SH-SY5Y (cell line): Measurements from ENCODE around the gene ZMYM4.

ENCODE experiments used
- GATA2 ChIP-seq: IDR thresholded peaks from 2 replicates; pipeline ENCODE4 v1.6.1; 2011; ENCODE audit warnings: mild to moderate bottlenecking, low read depth, low read length
- GATA3 ChIP-seq: IDR thresholded peaks from 2 replicates; pipeline ENCODE4 v1.6.1; 2011; ENCODE audit warnings: low read depth, mild to moderate bottlenecking, low read length, moderate library complexity

GRCh38 chr1:35320937-35321336 lies 52.4 kb downstream of the ZMYM4 start:
- TF ChIP-seq GATA2 = no peak
- TF ChIP-seq GATA3 = no peak
